Cardiac fibroblast (primary cell): Measurements from ENCODE around the gene MITF.

ENCODE experiments used
- DNase-seq, 2 donors: peaks; one replicate each; pipeline versions ENCODE4 v3.0.0 to v3.0.0-alpha.2; 2010; ENCODE audit warnings: low read depth in 2 of 2
- H3K4me3 ChIP-seq, 2 donors: replicated peaks in 1 of 2; 1 replicate in 1 of 2; 2 replicates in 1 of 2; pipeline ENCODE4 v1.5.1; 2011; ENCODE audit warnings: low read depth in 2 of 2, low read length in 2 of 2, mild to moderate bottlenecking in 2 of 2, moderate library complexity in 1 of 2
- CTCF ChIP-seq: IDR thresholded peaks from one replicate; pipeline ENCODE4 v1.5.1; 2011; ENCODE audit warnings: low read depth, mild to moderate bottlenecking, low read length, inconsistent platforms

Gene MITF

GRCh38 chr3:69941439-69942176 is 202.3 kb downstream of the MITF start:
- no peak overlapping the region for H3K4me3 ChIP-seq
- no peak for TF ChIP-seq CTCF
- no peak for DNase-seq

- no peak overlapping the region for H3K4me3 ChIP-seq
- no peak for DNase-seq
- no peak for TF ChIP-seq CTCF
Observed at GRCh38 chr3:69944931-69945493, 205.7 kb downstream of the MITF start.

GRCh38 chr3:69948246-69948862 is 209.1 kb downstream of the MITF start:
- peak; percentile 48 for TF ChIP-seq CTCF
- H3K4me3 ChIP-seq: no peak overlapping the region

GRCh38 chr3:69951616-69952015 is 212.4 kb downstream of the MITF start:
- no peak overlapping the region for H3K4me3 ChIP-seq
- DNase-seq: no peak
- no peak for TF ChIP-seq CTCF

More at GRCh38 chr3:69948246-69948862, 209.1 kb downstream of the MITF start:
- DNase-seq: peak; percentile 64 to 70

- no peak for TF ChIP-seq CTCF
- no peak overlapping the region for H3K4me3 ChIP-seq
- no peak for DNase-seq
Observed at GRCh38 chr3:69959581-69959980, 220.3 kb downstream of the MITF start.

- TF ChIP-seq CTCF: no peak
- H3K4me3 ChIP-seq: no peak overlapping the region
- no peak for DNase-seq
Observed at GRCh38 chr3:69961706-69962439, 222.6 kb downstream of the MITF start.
